Stimulated activated CD4-positive, alpha-beta T cell treated with anti-CD3 and anti-CD28 coated beads, TNF-alpha, amount 100 ng/mL, for 1 hour (primary cell): Measurements from ENCODE around the gene COQ8A.

Experiments
- DNase-seq, 3 donors: peaks; one replicate each; pipeline ENCODE4 v3.0.0-alpha.2; 2020; ENCODE audit warnings: low read depth in 3 of 3, low spot score in 1 of 3

COQ8A gene

DNA sequence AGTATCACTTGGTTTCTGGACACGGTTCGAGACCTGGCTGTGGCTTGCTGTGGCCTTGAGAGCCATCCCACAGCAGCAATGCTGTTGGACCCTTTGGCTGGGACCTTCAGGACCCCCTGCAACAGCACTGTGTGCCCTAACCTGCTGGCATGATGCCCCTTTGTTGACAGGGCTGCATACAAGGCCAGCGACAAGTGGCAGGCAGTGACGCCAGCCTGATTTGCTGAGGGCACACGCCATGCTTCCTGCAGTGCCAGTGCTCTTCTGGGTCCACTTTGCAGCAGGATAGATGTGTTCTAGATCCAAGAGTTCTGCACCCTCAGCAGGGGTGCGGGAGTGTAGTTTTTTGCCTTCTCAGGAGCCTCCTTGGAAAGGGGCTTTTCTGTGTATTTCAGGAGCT is 32.8 kb downstream of the COQ8A start:
- no peak for DNase-seq

DNA sequence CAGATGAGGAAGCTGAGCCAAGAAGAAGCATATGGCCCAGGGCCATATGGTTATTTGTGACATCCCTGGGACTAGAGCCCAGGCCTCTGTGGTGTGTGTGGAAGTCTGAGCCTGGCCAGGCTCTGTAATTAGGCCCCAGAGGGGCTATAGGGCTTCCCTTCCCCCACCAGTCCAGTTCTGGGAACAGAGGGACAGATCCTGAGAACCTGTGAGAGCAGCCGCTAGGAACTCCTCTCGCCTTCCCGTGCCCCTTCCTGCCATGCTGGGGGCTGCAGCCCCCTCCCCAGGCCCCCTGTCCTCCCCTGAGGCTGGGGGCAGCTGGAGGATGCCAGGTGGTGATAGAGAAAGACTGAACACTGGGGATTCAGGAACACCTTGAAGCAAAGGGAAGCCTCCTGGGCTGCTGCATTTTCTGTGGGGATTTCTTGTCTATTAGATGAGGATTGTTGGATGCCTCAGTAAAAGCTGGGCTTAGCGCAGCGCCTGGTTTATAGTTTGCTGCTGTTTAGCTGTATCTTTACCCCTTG is 33.3 kb downstream of the COQ8A start:
- DNase-seq: no peak

DNA sequence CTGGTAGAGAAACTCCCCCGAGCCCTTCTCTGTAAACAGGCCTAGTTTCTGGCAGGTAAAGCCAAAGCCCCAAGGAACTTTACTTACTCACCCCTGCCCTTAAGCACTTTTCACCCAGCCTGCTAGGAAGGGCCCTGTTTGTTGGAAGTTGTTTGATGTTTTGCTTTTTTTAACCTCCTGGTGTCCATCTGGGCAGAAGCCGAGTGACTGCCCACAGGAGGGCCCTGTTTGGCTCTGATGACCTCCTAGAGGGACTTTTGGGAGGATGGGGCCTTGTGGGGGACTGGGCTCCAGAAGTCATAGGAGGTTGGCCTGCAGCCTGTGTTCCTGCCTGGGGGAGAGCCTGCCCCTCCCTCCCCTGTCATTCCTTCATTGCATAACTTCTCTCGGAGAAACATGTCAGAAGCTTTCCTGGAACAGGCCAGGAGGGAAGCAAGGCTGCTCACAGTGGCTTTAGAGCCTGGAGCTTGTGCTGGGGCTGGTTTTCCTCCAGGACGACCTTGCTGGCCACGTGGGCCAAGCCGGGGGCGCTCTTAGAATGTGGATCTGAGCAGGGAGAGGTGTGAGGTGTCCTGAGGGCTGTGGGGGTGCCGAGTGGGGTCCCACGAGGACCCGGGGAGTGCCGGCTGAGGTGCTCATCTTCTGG is 33.9 kb downstream of the COQ8A start:
- DNase-seq: no peak

DNA sequence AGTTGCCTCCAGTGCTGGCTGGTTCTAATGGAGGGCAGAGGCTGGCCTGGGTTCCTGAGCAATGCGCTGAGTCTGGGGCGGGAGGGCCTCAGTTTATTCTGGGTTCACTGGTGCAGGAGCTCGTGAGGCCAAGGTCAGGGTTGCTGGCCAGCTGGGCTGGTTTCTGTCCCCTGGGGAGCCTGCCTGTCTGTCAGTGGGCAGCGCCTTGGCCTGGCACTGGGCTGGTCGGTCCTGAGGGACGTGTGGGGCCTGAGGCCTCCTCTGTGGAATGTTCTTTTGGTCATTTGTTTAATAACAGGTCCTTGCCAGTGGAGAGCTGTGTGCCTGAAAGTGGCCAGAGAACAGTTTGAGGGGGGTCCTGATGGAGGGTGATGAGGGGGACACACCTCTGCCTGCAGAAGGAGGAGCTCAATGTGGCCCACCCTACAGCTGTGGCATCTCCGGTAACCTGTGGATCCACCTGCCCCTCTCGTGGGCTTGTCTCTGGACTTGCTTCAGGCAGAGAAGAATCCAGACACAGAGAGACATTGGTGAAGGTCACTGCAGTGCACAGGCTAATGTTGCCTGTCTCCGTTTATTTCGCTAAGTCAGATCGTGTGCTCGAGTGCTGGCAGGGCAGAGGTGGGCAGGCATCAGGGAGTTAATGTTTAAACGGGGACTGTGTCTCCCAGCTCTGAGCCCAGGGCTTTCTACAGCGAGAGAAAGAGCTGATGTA is 34.6 kb downstream of the COQ8A start:
- no peak for DNase-seq

DNA sequence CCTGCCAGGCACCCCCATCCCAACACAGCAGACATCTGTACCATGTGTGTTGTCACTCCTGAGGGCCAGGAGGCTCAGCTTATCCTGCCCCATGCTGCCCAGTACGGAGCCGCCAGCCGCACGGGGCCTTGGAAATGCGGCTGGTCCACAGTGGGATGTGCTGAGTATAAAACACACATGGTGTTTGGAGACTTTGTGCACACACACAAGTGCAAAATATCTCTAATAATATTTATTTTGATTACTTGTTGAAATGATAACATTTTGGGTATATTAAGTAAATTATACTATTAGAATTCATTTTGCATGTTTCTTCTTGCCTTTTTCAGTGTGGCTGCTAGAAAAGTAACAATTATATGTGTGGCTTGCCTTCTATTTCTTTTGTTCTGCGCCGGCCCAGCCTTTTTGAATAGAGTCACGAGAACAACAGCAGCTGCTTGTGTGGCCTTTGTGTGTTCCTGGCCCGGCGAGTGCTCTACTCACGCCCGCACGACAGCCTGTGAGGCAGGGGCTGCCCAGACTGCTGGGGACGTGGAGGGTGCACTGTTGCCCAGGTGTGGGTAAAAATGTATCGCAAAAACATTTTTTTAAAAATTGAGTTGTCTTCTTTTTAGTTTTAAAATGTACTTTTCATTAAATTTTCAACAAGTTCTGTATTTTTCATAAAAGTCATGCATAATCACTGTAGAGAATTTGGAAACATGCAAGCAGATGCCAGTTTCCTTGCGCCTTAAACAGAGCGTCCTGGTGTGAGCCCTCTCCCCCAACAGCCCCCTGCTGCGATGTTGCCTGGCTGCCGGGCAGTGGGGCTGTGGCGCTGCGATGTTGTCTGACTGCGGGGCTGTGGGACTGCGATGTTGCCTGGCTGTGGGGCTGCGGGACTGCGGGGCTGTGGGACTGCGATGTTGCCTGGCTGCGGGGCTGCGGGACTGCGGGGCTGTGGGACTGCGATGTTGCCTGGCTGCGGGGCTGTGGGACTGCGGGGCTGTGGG is 35.5 kb downstream of the COQ8A start:
- DNase-seq: no peak

DNA sequence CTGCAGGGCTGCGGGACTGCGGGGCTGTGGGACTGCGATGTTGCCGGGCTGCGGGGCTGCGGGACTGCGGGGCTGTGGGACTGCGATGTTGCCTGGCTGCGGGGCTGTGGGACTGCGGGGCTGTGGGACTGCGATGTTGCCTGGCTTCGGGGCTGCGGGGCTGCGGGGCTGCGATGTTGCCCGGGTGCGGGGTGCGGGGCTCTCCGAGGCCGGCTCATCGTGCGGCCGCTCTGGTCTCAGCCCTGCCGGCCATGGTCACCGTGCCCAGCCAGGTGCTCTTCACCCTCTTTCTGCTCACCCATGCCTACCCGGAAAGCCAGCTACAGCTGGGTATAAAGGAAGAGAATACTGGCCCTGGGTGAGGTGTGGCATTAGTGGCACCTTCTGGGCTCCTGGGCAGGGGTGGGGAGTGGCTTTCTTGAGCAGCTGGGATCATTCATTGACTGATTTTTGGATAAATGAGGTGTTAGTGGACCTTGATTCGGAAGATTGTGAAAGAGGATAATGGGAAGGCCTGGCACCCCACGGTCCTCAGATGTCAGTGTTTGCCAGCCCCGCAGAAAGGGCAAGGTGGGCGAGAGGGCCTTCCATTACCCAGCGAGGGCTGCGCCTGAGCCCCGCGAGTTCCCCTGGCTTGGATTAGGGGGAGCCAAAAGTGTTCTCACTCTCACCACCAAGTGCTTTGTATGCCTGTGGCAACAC is 36.3 kb downstream of the COQ8A start:
- no peak for DNase-seq

DNA sequence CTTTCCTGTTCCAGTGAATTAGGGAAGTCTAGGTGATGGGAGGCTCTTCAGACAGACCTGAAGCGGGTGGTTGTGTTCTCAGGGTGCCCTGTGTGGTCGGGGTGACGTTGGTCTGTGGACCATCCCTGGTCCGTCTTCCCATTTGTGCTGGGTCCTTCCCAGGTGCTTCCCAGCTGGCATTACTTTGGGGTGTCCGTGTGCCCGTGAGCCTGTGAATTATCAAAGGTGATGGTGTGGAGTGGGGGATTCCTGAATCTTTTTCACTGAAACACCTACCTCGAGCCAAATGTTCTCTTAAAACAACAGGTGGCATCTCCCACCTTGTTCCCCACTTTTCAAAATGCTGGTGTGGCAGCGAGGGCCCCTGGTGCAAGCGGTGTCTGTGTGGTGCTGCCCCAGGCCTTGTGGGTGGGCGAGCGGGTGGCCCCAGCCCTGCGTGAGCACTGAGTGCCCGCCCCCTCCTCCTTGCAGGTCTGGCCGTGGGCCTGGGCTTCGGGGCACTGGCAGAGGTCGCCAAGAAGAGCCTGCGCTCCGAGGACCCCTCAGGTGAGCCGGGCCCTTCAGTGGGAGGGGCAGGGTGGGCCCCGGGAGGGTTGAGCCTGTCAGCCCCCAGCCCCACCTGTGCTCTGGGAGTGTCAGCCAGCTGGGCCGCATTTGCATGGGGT is 37.0 kb downstream of the COQ8A start:
- DNase-seq: no peak

DNA sequence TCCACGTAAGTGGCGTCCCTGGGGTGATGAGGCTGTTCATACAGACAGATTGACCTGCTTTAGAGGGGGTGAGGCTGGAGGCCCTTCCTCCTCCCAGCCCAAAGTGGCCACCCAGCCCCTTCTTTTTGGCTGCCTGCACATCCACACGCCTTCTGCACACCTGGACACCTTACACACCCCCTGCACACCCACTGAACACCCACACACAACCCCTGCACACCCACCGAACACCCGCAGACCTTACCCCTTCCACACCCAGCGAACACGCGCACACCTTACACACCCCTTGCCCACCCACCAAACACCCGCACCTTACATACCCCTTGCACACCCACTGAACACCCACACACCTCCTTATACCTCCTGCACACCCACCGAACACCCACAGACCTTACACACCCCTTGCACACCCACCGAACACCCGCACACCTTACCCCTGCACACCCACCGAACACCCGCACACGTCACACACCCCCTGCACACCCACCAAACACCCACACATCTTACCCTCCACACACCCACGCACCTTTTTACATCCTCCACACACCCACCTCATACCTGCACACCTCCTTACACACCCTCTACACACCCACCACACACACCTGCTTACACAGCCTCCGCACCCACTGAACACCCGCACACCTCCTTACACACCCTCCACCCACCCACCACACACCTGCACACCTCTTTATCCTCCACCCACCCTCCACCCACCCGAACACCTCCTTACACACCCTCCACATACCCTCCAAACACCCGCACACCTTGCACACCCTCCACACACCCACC is 37.7 kb downstream of the COQ8A start:
- no peak for DNase-seq

DNA sequence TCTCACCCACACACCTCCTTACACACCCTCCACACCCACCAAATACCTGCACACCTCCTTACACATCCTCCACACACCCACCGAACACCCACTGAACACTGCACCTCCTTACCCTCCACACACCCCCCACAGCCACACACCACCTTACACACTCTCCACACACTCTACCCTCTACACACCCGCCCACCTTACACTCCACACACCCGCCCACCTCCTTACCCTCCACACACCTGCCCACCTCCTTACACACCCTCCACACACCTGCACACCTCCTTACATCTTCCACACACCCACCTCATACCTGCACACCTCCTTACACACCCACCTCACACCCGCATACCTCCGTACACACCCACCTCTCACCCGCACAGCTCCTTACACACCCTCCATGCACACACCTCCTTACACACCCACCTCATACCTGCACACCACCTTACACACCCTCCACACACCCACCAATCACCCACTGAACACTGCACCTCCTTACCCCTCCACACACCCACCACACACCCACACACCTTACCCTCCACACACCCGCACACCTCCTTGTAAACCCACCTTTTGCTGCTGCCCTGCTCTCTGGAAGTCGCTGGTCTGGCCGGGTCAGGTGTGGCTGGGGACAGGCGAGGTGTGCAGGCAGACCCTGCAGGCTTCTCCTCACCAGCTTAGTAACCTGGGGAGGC is 38.5 kb downstream of the COQ8A start:
- DNase-seq: no peak

DNA sequence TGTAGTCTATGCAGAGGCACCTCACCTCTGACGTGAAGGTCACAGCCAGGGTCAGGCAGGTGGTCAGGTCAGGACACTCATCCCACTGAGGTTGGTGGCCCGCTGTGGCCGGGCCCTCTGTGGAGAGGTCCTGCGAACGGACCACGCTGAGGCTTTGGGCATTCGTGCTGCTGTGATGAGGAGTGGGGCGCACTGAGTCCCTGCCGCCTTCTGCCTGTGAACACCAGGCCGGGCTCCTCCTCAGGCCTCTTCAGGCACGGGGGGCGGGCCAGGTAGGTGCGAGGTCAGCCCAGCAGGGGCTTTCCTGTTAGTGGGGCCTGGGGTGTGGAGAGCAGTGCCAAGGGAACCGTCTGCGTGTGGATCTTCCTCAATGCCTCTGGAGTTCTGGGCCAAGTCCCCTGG is 39.0 kb downstream of the COQ8A start:
- no peak for DNase-seq

DNA sequence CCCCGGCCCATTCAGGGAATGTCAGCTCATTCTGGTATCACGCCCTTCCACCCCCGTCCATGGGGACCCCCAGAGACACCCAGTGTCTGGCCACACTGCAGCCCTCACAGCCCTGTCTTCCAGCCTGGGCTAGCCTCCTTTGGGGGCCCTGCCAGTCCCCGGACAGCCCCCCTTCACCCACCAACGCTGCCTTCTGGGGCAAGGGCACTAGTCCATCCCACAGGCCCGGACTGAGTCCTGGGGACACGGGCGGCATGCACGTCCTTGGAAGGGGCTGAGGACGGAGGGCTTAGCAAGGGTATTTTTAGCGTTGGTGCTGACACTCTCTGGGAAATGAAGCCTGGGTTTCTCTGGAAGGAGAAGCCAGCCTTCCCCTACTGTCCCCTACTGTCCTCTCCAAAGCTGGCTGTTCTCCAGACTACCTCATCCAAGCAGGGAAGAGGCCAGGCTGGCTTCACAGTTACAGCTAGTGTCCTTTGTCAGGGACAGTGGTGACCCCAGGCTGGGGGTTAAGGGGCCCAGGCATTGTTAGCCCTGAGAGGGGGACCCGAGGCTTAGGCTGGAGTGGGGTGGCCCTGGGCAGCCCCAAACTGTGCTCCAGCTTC is 39.5 kb downstream of the COQ8A start:
- no peak for DNase-seq

DNA sequence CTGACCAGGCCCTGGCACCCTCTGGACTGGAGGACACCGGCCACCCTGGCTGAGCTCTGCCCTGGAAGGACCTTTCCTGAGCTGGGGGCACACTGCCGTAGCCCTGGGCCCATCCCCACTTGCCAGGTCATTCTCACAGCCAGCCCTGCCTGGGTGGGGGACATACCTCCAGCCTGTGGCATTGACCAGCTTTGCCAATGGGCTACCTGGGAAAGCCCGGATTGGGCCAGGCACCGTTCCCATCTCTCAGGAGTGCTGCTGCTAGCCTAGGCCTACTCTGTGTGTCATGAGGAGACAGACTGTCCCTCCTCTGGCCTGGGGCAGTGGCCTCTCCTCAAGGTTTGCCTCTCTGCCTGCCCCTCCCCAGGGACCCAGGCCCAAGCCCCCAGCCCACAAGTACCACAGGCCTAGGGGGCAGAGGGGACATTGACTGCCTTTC is 40.0 kb downstream of the COQ8A start:
- no peak for DNase-seq

DNA sequence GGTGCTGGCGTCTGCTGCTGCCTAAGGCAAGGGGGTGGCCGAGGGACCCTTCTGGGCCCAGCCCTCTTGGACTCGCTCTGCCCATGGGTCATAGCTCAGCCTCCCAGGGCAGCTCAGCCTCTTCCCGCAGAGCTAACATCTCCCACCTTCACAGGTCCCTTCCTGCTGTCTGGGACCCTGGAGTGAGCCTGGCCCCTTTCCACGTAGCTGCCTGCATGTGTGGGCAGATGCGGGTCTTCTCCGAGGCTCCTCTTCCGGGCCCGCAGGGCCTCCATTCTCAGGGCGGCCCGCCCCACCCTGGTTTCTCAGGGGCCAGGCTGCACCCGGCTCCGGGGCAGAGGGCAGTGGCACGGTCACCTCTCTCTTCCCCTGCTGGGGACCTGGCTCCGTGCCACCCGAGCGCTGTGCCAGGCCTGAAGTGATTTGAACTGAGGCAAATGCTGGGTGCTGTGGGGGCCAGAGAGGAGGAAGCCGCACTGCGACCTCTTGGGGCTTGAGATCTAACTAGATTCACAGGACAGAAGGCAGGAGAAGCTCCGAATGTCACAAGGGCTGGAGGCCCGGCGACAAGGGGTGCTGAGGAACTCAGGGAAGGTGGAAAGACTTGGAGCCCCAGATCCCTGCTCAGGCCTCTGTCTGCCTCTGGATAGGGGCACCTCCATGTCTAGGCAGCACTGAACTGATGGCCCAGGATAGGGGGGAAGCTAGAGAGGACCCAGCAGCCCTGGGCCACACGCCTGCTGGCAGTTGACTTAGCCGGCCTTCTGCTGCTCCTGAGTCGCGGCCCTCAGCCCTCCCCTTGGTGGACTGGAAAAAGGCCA is 40.7 kb downstream of the COQ8A start:
- no peak for DNase-seq

DNA sequence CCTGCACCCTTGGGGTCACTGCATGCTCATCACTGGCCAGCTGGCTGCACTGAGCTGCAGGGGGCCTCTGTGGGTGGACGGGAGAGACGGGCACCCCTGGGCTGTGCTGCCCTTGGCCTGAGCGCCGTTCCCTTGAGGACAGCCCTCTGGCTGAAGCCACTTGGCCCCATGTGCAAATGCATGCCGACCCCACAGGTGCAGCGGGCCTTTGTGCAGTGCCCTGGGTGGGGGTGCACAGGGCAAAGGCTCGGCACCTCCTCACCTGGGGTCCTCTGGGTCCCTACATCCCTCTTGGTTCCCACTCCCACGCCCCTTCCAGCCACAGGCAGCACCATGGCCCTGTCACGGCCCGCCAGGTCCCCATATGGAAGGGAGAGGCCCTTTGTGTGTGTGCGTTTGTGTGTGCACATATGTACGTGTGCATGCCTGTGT is 41.3 kb downstream of the COQ8A start:
- DNase-seq: no peak

DNA sequence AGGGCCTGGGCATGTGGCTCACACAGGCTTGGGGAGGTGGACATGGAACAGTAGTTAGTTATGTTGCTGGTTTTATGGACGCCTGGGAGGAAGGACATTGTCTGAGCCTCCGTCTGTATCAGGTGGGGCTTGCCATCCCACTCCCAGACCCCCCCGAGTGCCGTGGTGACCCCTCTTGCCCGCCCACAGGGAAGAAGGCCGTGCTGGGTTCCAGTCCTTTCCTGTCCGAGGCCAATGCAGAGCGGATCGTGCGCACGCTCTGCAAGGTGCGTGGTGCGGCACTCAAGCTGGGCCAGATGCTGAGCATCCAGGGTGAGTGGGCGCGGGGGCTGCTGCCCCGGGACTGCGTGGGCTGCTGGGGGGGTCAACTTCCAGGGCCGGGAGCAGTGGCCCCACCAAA is 41.7 kb downstream of the COQ8A start:
- DNase-seq: no peak

DNA sequence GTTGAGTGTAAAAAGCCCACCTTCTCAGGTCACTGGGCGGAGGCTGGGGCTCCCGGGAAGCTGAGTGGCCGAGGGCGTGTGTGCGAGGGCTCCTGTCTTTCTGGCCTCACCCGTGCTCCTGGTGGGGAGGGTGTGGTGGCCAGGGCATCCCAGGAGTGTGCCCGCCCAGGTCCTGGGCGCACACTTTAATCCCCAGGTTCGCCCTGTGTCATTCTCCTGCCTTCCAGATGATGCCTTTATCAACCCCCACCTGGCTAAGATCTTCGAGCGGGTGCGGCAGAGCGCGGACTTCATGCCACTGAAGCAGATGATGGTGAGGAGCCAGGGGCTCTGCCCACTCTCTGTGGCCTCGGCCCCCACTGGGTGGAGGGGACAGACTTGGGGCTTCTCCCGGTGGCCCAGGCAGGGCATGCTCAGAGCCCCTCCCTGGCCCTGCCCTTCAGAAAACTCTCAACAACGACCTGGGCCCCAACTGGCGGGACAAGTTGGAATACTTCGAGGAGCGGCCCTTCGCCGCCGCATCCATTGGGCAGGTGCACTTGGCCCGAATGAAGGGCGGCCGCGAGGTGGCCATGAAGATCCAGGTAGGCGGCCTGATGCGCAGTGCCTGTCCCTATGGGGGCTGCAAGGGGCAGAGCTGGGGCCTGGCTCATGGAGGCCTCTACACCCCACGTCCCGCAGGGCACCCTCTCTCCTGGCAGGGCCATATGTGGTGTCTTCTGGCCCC is 42.5 kb downstream of the COQ8A start:
- DNase-seq: no peak
